Suprapubic skin (tissue), 4 donors: Measurements from ENCODE around the gene ARSG. TPM values are rescaled to one million over a fixed set of nuclear protein-coding genes. Genes with fewer than 3 reads are reported as not detected.

Source experiments
- DNase-seq, 2 donors: peaks; one replicate each; pipeline ENCODE4 v3.0.0-alpha.2; 2019; ENCODE audit warnings: low spot score in 2 of 2
- H3K27ac ChIP-seq: fragments of 200-600 bp; sonication (generic); one replicate; pipeline ENCODE4 v1.5.1; 2019
- H3K27me3 ChIP-seq: fragments of 200-600 bp; sonication (generic); one replicate; pipeline ENCODE4 v1.5.1; 2019
- H3K36me3 ChIP-seq: fragments of 200-600 bp; sonication (generic); one replicate; pipeline ENCODE4 v1.5.1; 2019
- H3K4me1 ChIP-seq: fragments of 200-600 bp; sonication (generic); one replicate; pipeline ENCODE4 v1.5.1; 2019
- H3K4me3 ChIP-seq: fragments of 200-600 bp; sonication (generic); one replicate; pipeline ENCODE4 v1.5.1; 2019; ENCODE audit warnings: mild to moderate bottlenecking
- H3K9me3 ChIP-seq: fragments of 200-600 bp; sonication (generic); one replicate; pipeline ENCODE4 v1.5.1; 2019
- EP300 ChIP-seq: sonication (generic); formaldehyde crosslinking; IDR thresholded peaks from one replicate; pipeline ENCODE4 v1.6.1; 2017; ENCODE audit warnings: antibody characterized with exemption
- POLR2A ChIP-seq, 2 donors: fragments of 450-650 bp; IDR thresholded peaks; one replicate each; pipeline ENCODE4 v1.6.1; 2017; ENCODE audit warnings: antibody characterized with exemption in 2 of 2, mild to moderate bottlenecking in 2 of 2, moderate library complexity in 2 of 2
- POLR2AphosphoS5 ChIP-seq, 3 donors: sonication (generic); formaldehyde crosslinking; IDR thresholded peaks; one replicate each; pipeline ENCODE4 v1.6.1; 2017; ENCODE audit warnings: antibody characterized with exemption in 3 of 3
- WGBS: methylation state at CpG from one replicate; pipeline ENCODE4 v1.1.5; 2018; 5-methylcytosine and 5-hydroxymethylcytosine counted together
- total RNA-seq, 4 donors: library from RNA; depleted of rRNA; stranded (reverse); fragments of >200 nt; gene quantifications; one replicate each; pipeline ENCODE4 v1.1.0, GENCODE V29; 2016
- TF ChIP-seq, protein P1 (sequence below), 2 donors: fragments of 200-600 bp in 1 of 2; fragments of 450-650 bp in 1 of 2; sonication (generic) in 1 of 2; IDR thresholded peaks; one replicate each; pipeline ENCODE4 v1.5.1; 2016 to 2019; ENCODE audit warnings: antibody characterized with exemption in 2 of 2, mild to moderate bottlenecking in 1 of 2, moderate library complexity in 1 of 2

ARSG gene
- total RNA-seq, 4 donors from 2014 or later = 7.7 to 12.7 (median 10.7) TPM

DNA sequence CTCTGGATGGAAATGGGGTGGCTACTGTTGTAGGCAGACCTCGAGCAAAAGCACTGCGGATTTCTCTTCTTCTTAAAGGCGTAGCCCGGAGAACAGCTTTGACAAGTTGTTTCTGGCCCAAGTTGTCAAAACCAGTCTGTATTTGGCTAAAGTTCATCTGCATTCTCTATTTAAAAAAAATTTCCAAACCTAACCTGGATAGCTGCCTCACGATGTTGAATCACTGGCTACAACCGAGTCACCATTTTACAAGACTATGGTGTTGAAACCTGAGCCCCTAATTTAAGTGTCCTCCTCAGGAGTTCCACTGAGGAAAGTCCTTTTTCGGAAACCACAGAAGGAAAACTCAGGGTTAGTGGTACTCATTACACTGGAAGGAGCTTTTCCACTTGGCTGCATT lies 1.8 kb upstream of the ARSG start:
- 51% methylated on average over 7 of the region's 7 CpGs for WGBS
- H3K27me3 ChIP-seq = no peaks in the 10 kb centered on the region
- no peaks in the 10 kb centered on the region for H3K9me3 ChIP-seq
- TF ChIP-seq POLR2AphosphoS5 (IDR thresholded peaks at IDR 0.05) (no peak), POLR2A (IDR thresholded peaks at IDR 0.05) (no peak), EP300 (no peak)
- TF ChIP-seq, protein P1, sequence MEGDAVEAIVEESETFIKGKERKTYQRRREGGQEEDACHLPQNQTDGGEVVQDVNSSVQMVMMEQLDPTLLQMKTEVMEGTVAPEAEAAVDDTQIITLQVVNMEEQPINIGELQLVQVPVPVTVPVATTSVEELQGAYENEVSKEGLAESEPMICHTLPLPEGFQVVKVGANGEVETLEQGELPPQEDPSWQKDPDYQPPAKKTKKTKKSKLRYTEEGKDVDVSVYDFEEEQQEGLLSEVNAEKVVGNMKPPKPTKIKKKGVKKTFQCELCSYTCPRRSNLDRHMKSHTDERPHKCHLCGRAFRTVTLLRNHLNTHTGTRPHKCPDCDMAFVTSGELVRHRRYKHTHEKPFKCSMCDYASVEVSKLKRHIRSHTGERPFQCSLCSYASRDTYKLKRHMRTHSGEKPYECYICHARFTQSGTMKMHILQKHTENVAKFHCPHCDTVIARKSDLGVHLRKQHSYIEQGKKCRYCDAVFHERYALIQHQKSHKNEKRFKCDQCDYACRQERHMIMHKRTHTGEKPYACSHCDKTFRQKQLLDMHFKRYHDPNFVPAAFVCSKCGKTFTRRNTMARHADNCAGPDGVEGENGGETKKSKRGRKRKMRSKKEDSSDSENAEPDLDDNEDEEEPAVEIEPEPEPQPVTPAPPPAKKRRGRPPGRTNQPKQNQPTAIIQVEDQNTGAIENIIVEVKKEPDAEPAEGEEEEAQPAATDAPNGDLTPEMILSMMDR (IDR thresholded peaks at IDR 0.05) = no peak
- H3K27ac ChIP-seq = peak overlapping the region; percentile 7
- no peaks in the 10 kb centered on the region for H3K36me3 ChIP-seq
- H3K4me1 ChIP-seq = peaks cover 46% of the 10 kb centered on the region
- H3K4me3 ChIP-seq = peak overlapping the region; percentile 83
- peak in 1 of 2 donors; percentile 18 for DNase-seq

DNA sequence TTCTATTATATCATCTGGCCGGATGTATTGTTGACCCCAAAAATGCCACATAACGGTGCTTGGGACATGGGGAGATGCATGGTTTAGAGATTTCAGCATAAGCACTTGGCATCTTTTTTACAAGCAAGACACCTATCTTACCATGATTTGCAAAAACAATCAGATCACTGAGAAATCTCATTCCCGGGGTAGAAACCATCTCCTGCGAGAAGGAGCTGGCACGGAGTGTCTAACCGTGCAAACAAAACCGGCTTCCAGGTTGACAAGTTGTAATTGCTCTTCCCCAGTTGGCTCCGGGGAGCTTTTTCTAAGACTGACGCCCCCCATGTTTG lies 1.4 kb upstream of the ARSG start:
- H3K27ac ChIP-seq = peak overlapping the region; percentile 85
- H3K4me3 ChIP-seq = peak overlapping the region; percentile 83
- 24% methylated on average over 9 of the region's 9 CpGs for WGBS
- no peaks in the 10 kb centered on the region for H3K27me3 ChIP-seq
- peaks cover 46% of the 10 kb centered on the region for H3K4me1 ChIP-seq
- no peaks in the 10 kb centered on the region for H3K9me3 ChIP-seq
- no peak for DNase-seq
- H3K36me3 ChIP-seq = no peaks in the 10 kb centered on the region
- TF ChIP-seq POLR2A (IDR thresholded peaks at IDR 0.05) (no peak), POLR2AphosphoS5 (IDR thresholded peaks at IDR 0.05) (no peak), EP300 (no peak)
- TF ChIP-seq, protein P1 (IDR thresholded peaks at IDR 0.05) = no peak

DNA sequence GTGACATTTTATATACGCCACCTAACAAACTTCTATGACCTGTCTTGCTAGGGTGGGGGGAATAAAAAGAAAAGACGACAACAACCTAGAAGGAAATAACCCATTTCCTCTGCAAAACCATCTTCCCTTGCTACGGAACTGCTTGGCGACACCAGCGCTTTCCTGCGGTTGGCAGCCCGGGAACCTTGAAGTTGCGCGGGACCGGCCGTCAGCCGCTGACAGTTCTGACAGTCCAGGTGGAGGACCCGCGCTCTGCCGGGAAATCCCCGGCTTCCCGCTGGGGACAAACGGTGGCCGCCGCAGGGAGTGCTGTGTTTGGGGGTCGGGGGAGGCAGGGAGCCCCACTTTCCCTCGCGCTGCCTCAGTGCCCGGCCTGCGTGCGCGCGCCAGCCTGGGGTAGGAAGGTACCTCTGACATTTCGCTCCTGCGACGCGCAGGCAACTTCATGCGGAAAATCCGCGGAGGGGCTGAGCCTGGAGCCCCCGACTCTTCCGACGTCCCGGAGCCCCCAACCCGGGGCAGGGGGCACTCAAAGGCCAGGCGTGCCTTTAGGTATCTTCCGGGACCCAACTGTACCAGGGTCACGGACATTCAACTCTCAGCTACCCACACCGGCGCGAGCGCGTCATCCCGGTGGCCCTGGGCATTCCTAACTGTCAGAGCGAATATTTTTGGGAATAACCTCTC lies 884 bp upstream of the ARSG start:
- Histone ChIP-seq H3K4me3 (peak overlapping the region; percentile 83), H3K9me3 (no peaks in the 10 kb centered on the region), H3K36me3 (no peaks in the 10 kb centered on the region), H3K27me3 (no peaks in the 10 kb centered on the region), H3K27ac (peak overlapping the region; percentile 85), H3K4me1 (peaks cover 46% of the 10 kb centered on the region)
- WGBS = under 1% methylated on average over 31 of the region's 50 CpGs
- TF ChIP-seq EP300 = no peak
- no peak for TF ChIP-seq POLR2A (IDR thresholded peaks at IDR 0.05)
- TF ChIP-seq, protein P1 (IDR thresholded peaks at IDR 0.05) = no peak
- no peak for DNase-seq

DNA sequence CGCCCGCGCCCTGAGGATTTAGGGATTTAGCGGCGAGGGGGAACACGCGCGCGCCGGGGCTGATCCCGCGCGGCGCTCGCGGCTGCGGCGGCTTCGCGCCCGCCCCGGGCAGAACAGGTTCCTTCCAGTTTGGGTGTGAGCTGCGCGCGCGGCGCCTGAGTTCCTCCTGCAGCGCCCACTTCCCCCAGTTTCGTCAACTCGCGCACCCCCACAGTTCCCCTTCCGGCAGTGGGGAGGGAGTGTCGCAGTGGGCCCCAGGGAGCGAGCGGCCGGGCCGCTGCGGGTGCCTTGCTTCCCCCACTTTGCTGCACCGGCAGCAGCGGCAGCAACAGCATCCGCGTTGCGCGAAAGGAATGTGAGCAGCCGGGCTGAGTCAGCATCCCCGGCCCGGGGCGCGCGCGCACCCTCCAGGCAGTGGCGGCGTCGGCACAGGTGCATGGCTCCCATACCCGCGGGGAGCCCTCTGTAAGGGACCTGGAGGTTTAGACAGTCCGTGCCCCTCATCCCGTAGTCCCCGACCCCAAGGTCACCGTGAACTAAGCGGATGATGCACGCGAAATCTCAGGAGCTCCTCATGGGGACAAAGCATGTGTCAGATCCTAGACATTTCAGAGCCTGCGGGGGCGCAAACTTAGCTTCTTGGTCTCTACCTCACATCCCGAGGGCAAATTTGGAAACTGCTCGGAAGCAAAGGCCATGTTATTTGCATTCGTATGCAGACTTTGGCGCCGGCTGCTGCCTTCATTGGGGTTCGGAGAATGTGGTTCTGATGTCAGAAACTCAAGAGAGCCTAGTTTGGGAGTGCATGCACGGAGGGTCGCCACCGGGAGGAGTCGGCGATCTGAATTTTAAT lies 767 bp downstream of the ARSG start:
- peak; percentile 84 to 85 for DNase-seq
- Histone ChIP-seq H3K4me3 (peak overlapping the region; percentile 83), H3K4me1 (peaks cover 58% of the 10 kb centered on the region), H3K36me3 (no peaks in the 10 kb centered on the region), H3K27me3 (no peaks in the 10 kb centered on the region), H3K27ac (peak overlapping the region; percentile 85), H3K9me3 (no peaks in the 10 kb centered on the region)
- TF ChIP-seq POLR2AphosphoS5 (IDR thresholded peaks at IDR 0.05) = peak in 2 of 3 donors; percentile 51 to 61
- TF ChIP-seq, protein P1 (IDR thresholded peaks at IDR 0.05) = no peak
- peak in 1 of 2 donors; percentile 57 for TF ChIP-seq POLR2A (IDR thresholded peaks at IDR 0.05)
- under 1% methylated on average over 58 of the region's 76 CpGs for WGBS

DNA sequence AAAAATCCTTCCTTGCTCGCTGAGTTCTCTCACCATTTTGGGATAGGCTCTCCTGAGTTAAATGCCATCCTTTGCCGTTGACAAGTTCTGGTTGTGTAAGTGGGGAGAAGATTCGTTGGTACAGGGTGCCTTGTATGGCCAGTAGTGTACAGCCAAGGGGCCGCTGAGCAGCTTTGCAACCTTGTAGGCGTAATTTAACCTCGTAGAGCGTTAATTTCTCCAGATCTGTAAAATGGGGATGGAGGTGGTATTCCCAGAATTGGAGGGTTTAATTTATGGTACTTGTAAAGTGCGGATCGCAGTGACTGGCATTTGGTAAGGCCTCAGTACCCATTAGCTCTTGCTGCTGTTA lies 1.4 kb downstream of the ARSG start:
- WGBS = 50% methylated on average over 9 of the region's 9 CpGs
- TF ChIP-seq POLR2AphosphoS5 (IDR thresholded peaks at IDR 0.05) = no peak
- TF ChIP-seq POLR2A (IDR thresholded peaks at IDR 0.05) = no peak
- TF ChIP-seq, protein P1 (IDR thresholded peaks at IDR 0.05) = no peak
- TF ChIP-seq EP300 = no peak
- Histone ChIP-seq H3K27me3 (no peaks in the 10 kb centered on the region), H3K4me1 (peaks cover 64% of the 10 kb centered on the region), H3K9me3 (no peaks in the 10 kb centered on the region), H3K4me3 (peak overlapping the region; percentile 83), H3K27ac (peak overlapping the region; percentile 85), H3K36me3 (no peaks in the 10 kb centered on the region)
- no peak for DNase-seq
